Breast epithelium (tissue), 4 donors: ENCODE results near the gene TMEM41B. TPM values are rescaled to one million over a fixed set of nuclear protein-coding genes. Genes with fewer than 3 reads are reported as not detected.

Source experiments
- DNase-seq, 2 donors: peaks; one replicate each; pipeline ENCODE4 v3.0.0-alpha.2; 2019; ENCODE audit warnings: low spot score in 2 of 2
- H3K27ac ChIP-seq, 2 donors: fragments of 200-600 bp; sonication (generic) in 1 of 2; one replicate each; pipeline ENCODE4 v1.5.1; 2016 to 2019; ENCODE audit warnings: mild to moderate bottlenecking in 1 of 2
- H3K27me3 ChIP-seq, 2 donors: fragments of 200-600 bp; sonication (generic) in 1 of 2; one replicate each; pipeline versions ENCODE4 v1.5.1 to v1.6.0; 2017 to 2019; ENCODE audit warnings: control low read depth in 1 of 2, mild to moderate bottlenecking in 1 of 2
- H3K36me3 ChIP-seq: fragments of 200-600 bp; one replicate; pipeline ENCODE4 v1.5.1; 2019
- H3K4me1 ChIP-seq, 2 donors: fragments of 200-600 bp; sonication (generic); one replicate each; pipeline ENCODE4 v1.5.1; 2016 to 2019; ENCODE audit warnings: control low read depth in 1 of 2
- H3K4me3 ChIP-seq, 3 donors: fragments of 200-600 bp; sonication (generic); 1 replicate in 2 of 3; 2 replicates in 1 of 3; pipeline ENCODE4 v1.5.1; 2016 to 2019; ENCODE audit warnings: mild to moderate bottlenecking in 3 of 3, moderate library complexity in 2 of 3
- H3K9me3 ChIP-seq, 2 donors: fragments of 200-600 bp; sonication (generic) in 1 of 2; one replicate each; pipeline ENCODE4 v1.5.1; 2016 to 2019; ENCODE audit warnings: control low read depth in 1 of 2
- CTCF ChIP-seq, 3 donors: fragments of 450-650 bp; IDR thresholded peaks; one replicate each; pipeline ENCODE4 v1.5.1; 2016 to 2017; ENCODE audit warnings: antibody characterized with exemption in 3 of 3, mild to moderate bottlenecking in 3 of 3, moderate library complexity in 3 of 3
- POLR2A ChIP-seq: fragments of 450-650 bp; IDR thresholded peaks from one replicate; pipeline ENCODE4 v1.6.1; 2016; ENCODE audit warnings: antibody characterized with exemption, mild to moderate bottlenecking, moderate library complexity
- POLR2AphosphoS5 ChIP-seq, 3 donors: sonication (generic); formaldehyde crosslinking; IDR thresholded peaks; one replicate each; pipeline ENCODE4 v1.6.1; 2017; ENCODE audit warnings: antibody characterized with exemption in 3 of 3
- intact Hi-C: fragments of 100-400 bp; cut with DNase I; formaldehyde crosslinking; loops from one replicate; pipeline ENCODE4 v1.15.1; 2023; ENCODE audit warnings: low total_unique reads
- total RNA-seq, 3 donors: library from RNA; depleted of rRNA; stranded (reverse); fragments of >200 nt; gene quantifications; one replicate each; pipeline ENCODE4 v1.1.0, GENCODE V29; 2016

The TMEM41B gene
- total RNA-seq, 3 donors from 2014 or later, result 19.2 to 42.3 (median 38.0) TPM

- no peaks in the 10 kb centered on the region for H3K4me1 ChIP-seq
- no peaks in the 10 kb centered on the region for H3K27me3 ChIP-seq
- H3K9me3 ChIP-seq, result no peaks in the 10 kb centered on the region
- DNase-seq, result no peak
- no peaks in the 10 kb centered on the region for H3K36me3 ChIP-seq
- TF ChIP-seq CTCF (IDR thresholded peaks at IDR 0.05) (no peak), POLR2A (no peak), POLR2AphosphoS5 (IDR thresholded peaks at IDR 0.05) (no peak)
- H3K27ac ChIP-seq, result no peak overlapping the region
- intact Hi-C loops, result no loop called here
- no peak overlapping the region for H3K4me3 ChIP-seq
These were observed 32.7 kb upstream of the TMEM41B start for GRCh38 chr11:9347100-9347499.

- no peaks in the 10 kb centered on the region for H3K36me3 ChIP-seq
- no peaks in the 10 kb centered on the region for H3K4me1 ChIP-seq
- no peaks in the 10 kb centered on the region for H3K27me3 ChIP-seq
- no peak overlapping the region for H3K4me3 ChIP-seq
- DNase-seq, result no peak
- intact Hi-C loops, result no loop called here
- H3K27ac ChIP-seq, result no peak overlapping the region
- TF ChIP-seq POLR2A (no peak), POLR2AphosphoS5 (IDR thresholded peaks at IDR 0.05) (no peak), CTCF (IDR thresholded peaks at IDR 0.05) (no peak)
- no peaks in the 10 kb centered on the region for H3K9me3 ChIP-seq
These were observed 29.8 kb upstream of the TMEM41B start for GRCh38 chr11:9344061-9344680.

- no peaks in the 10 kb centered on the region for H3K36me3 ChIP-seq
- no peaks in the 10 kb centered on the region for H3K9me3 ChIP-seq
- H3K4me1 ChIP-seq, result no peaks in the 10 kb centered on the region
- H3K27me3 ChIP-seq, result no peaks in the 10 kb centered on the region
- no peak for DNase-seq
- H3K27ac ChIP-seq, result no peak overlapping the region
- H3K4me3 ChIP-seq, result no peak overlapping the region
- intact Hi-C loops, result no loop called here
- TF ChIP-seq POLR2AphosphoS5 (IDR thresholded peaks at IDR 0.05), result no peak
- TF ChIP-seq CTCF (IDR thresholded peaks at IDR 0.05), result no peak
- TF ChIP-seq POLR2A, result no peak
These were observed 27.3 kb upstream of the TMEM41B start for GRCh38 chr11:9341638-9342178.

- Histone ChIP-seq H3K4me3 (no peak overlapping the region), H3K9me3 (no peaks in the 10 kb centered on the region), H3K36me3 (no peaks in the 10 kb centered on the region), H3K27ac (no peak overlapping the region), H3K4me1 (no peaks in the 10 kb centered on the region), H3K27me3 (no peaks in the 10 kb centered on the region)
- TF ChIP-seq POLR2AphosphoS5 (IDR thresholded peaks at IDR 0.05) (no peak), CTCF (IDR thresholded peaks at IDR 0.05) (no peak), POLR2A (no peak)
- DNase-seq, result no peak
- intact Hi-C loops, result no loop called here
These were observed 18.3 kb upstream of the TMEM41B start for GRCh38 chr11:9332655-9333054.

- TF ChIP-seq CTCF (IDR thresholded peaks at IDR 0.05) (no peak), POLR2A (no peak), POLR2AphosphoS5 (IDR thresholded peaks at IDR 0.05) (no peak)
- H3K4me3 ChIP-seq, result no peak overlapping the region
- H3K36me3 ChIP-seq, result no peaks in the 10 kb centered on the region
- H3K27me3 ChIP-seq, result no peaks in the 10 kb centered on the region
- H3K4me1 ChIP-seq, result no peaks in the 10 kb centered on the region
- H3K9me3 ChIP-seq, result no peaks in the 10 kb centered on the region
- intact Hi-C loops, result no loop called here
- no peak overlapping the region for H3K27ac ChIP-seq
- DNase-seq, result no peak
These were observed 16.3 kb upstream of the TMEM41B start for GRCh38 chr11:9330387-9331384.
